ENCODE data around the gene CTPS1. TPM values are rescaled to one million over a fixed set of nuclear protein-coding genes. Genes with fewer than 3 reads are reported as not detected.

Gene CTPS1
- total and polyA plus RNA-seq, 4 donors = 26.7 to 60.6 (median 45.0) TPM

DNA sequence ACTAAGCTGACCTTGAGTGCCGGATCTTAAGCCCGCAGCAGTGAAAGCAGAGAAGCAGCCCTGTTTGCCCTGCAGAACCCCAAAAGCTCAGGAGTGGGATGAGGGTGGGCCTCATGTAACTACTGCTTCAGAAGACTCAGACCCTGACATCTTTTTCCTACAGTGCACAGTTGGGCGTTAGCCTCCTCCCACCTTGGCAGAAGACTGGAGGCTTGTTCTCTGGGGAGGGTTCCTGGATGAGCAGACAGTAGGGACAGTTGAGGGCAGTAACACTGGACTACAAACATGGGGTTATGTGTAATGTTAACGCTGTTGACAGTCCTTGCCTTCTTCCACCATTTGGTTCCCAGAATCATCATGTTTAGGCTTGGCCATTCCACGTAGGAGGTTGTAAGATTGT is 9.6 kb downstream of the CTPS1 start:
- intact Hi-C loops (cut with DNase I) = loop anchor here in 1 of 2 donors (5.0 kb wide), 1 partner anchor 113 kb away; no protein-coding TSS in a partner anchor
- peaks cover 4 to 7% of the 10 kb centered on the region in 2 donors for H3K4me1 ChIP-seq (ENCODE audit: control insufficient read depth in 1 of 2, insufficient read depth in 2 of 2, low read length in 2 of 2)
- peaks cover 13 to 21% of the 10 kb centered on the region in 2 donors for H3K36me3 ChIP-seq (ENCODE audit: control insufficient read depth in 1 of 2, insufficient read depth in 2 of 2, low read length in 1 of 2)
- DNase-seq (no peak), ATAC-seq (ENCODE audit: low FRiP score) (no peak)
- H3K27ac ChIP-seq (ENCODE audit: low read depth in 1 of 2, low read length in 2 of 2) = peak overlapping the region in 1 of 2 donors; percentile 25
- H3K9me3 ChIP-seq (ENCODE audit: control insufficient read depth, low read length) = no peaks in the 10 kb centered on the region
- H3K27me3 ChIP-seq (ENCODE audit: control insufficient read depth in 1 of 2, insufficient read depth in 2 of 2, low read length in 1 of 2) = no peaks in the 10 kb centered on the region
- no peak overlapping the region for H3K4me3 ChIP-seq (ENCODE audit: low read length in 2 of 2)
- WGBS, 2 donors = 94 to 98% methylated on average over 5 of the region's 5 CpGs

DNA sequence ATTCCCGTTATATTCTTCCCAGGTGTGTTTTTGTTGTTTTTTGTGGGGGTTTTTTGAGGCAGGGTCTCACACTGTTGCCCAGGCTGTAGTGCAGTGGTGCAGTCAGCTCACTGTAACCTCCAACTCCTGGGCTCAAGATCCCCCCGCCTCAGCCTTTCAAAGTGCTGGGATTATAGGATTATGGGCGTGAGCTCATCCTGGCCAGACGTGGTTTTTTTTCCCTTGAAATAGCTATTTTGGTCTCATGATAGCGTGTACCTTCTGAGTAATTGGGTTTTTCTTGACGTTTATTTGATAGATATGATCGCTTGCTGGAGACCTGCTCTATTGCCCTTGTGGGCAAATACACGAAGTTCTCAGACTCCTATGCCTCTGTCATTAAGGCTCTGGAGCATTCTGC is 17.6 kb downstream of the CTPS1 start:
- no peaks in the 10 kb centered on the region for H3K27me3 ChIP-seq (ENCODE audit: control insufficient read depth in 1 of 2, insufficient read depth in 2 of 2, low read length in 1 of 2)
- WGBS, 2 donors = 79 to 80% methylated on average over 8 of the region's 8 CpGs
- intact Hi-C loops (cut with DNase I) = no loop called here
- H3K27ac ChIP-seq (ENCODE audit: low read depth in 1 of 2, low read length in 2 of 2) = no peak overlapping the region
- no peak for DNase-seq
- ATAC-seq (ENCODE audit: low FRiP score) = no peak
- peaks cover 12 to 27% of the 10 kb centered on the region in 2 donors for H3K36me3 ChIP-seq (ENCODE audit: control insufficient read depth in 1 of 2, insufficient read depth in 2 of 2, low read length in 1 of 2)
- no peaks in the 10 kb centered on the region for H3K9me3 ChIP-seq (ENCODE audit: control insufficient read depth, low read length)
- no peak overlapping the region for H3K4me3 ChIP-seq (ENCODE audit: low read length in 2 of 2)
- no peaks in the 10 kb centered on the region for H3K4me1 ChIP-seq (ENCODE audit: control insufficient read depth in 1 of 2, insufficient read depth in 2 of 2, low read length in 2 of 2)

DNA sequence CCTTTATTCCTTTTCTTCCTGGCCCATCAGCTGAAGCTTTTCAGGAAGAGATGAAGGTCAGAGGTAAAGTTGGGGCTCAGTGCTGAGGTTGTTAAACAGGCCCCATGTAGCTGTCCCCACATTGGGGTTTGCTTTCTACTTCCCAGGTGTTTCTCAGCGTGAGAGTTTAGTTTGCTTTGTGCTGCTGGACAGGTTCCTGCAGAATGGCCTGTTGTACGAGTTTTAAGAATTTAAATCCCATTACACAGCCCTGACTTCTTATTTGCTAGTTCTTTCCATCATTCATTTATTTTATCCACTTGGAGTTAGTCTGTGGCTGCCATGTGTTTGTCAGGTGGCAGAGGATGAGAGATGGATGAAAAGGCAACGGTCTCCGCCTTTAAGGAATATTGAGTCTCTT is 19.2 kb downstream of the CTPS1 start:
- DNase-seq (no peak), ATAC-seq (ENCODE audit: low FRiP score) (no peak)
- Histone ChIP-seq H3K27me3 (ENCODE audit: control insufficient read depth in 1 of 2, insufficient read depth in 2 of 2, low read length in 1 of 2) (no peaks in the 10 kb centered on the region), H3K4me1 (ENCODE audit: control insufficient read depth in 1 of 2, insufficient read depth in 2 of 2, low read length in 2 of 2) (no peaks in the 10 kb centered on the region), H3K9me3 (ENCODE audit: control insufficient read depth, low read length) (no peaks in the 10 kb centered on the region), H3K36me3 (ENCODE audit: control insufficient read depth in 1 of 2, insufficient read depth in 2 of 2, low read length in 1 of 2) (peaks cover 12 to 31% of the 10 kb centered on the region in 2 donors), H3K4me3 (ENCODE audit: low read length in 2 of 2) (no peak overlapping the region), H3K27ac (ENCODE audit: low read depth in 1 of 2, low read length in 2 of 2) (peak overlapping the region in 1 of 2 donors; percentile 7)
- intact Hi-C loops (cut with DNase I) = no loop called here
- WGBS, 2 donors = 90 to 91% methylated on average over 4 of the region's 4 CpGs

GRCh38 chr1:41003127-41003639 is 23.7 kb downstream of the CTPS1 start:
- H3K4me1 ChIP-seq (ENCODE audit: control insufficient read depth in 1 of 2, insufficient read depth in 2 of 2, low read length in 2 of 2) = no peaks in the 10 kb centered on the region
- H3K27ac ChIP-seq (ENCODE audit: low read depth in 1 of 2, low read length in 2 of 2) = peak overlapping the region in 1 of 2 donors; percentile 7
- ATAC-seq (ENCODE audit: low FRiP score) = no peak
- H3K36me3 ChIP-seq (ENCODE audit: control insufficient read depth in 1 of 2, insufficient read depth in 2 of 2, low read length in 1 of 2) = peaks cover 3 to 28% of the 10 kb centered on the region in 2 donors
- intact Hi-C loops (cut with DNase I) = no loop called here
- no peak overlapping the region for H3K4me3 ChIP-seq (ENCODE audit: low read length in 2 of 2)
- 84 to 88% methylated on average over 9 of the region's 9 CpGs for WGBS, 2 donors
- no peaks in the 10 kb centered on the region for H3K27me3 ChIP-seq (ENCODE audit: control insufficient read depth in 1 of 2, insufficient read depth in 2 of 2, low read length in 1 of 2)
- no peak for DNase-seq
- no peaks in the 10 kb centered on the region for H3K9me3 ChIP-seq (ENCODE audit: control insufficient read depth, low read length)

DNA sequence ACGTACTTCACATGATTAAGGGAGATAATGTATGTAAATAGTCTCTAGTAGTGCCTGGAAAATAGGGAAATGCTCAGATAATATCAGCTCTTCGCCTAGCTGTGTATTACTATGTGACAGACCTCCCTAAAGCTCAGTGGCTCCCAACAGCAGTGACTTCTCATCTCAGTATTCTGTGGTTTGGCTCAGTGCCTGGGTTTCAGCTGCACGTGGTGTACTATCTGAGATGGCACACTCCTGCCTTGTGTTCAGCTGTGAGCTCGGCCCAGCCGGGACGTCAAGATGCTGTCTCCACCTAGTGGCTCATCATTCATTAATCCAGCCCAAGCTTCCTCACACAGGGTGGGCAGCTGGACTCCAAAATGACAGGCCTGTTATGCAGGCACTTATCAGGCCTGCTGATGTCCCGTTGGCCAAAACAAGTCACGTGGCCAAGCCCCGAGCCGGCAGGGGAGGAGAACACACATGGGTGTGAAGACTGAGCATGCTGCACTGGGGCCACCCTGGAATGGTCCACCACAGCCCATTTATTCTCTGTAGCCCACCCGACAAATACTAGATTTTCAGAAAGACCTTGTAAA is 24.2 kb downstream of the CTPS1 start:
- H3K4me1 ChIP-seq (ENCODE audit: control insufficient read depth in 1 of 2, insufficient read depth in 2 of 2, low read length in 2 of 2) = no peaks in the 10 kb centered on the region
- intact Hi-C loops (cut with DNase I) = no loop called here
- H3K36me3 ChIP-seq (ENCODE audit: control insufficient read depth in 1 of 2, insufficient read depth in 2 of 2, low read length in 1 of 2) = peaks cover 0 to 27% of the 10 kb centered on the region in 2 donors
- H3K27ac ChIP-seq (ENCODE audit: low read depth in 1 of 2, low read length in 2 of 2) = no peak overlapping the region
- H3K4me3 ChIP-seq (ENCODE audit: low read length in 2 of 2) = no peak overlapping the region
- ATAC-seq (ENCODE audit: low FRiP score) (peak; percentile 93), DNase-seq (peak; percentile 93 to 95)
- no peaks in the 10 kb centered on the region for H3K27me3 ChIP-seq (ENCODE audit: control insufficient read depth in 1 of 2, insufficient read depth in 2 of 2, low read length in 1 of 2)
- no peaks in the 10 kb centered on the region for H3K9me3 ChIP-seq (ENCODE audit: control insufficient read depth, low read length)
- WGBS, 2 donors = 22 to 26% methylated on average over 11 of the region's 11 CpGs

GRCh38 chr1:41005876-41006275 is 26.4 kb downstream of the CTPS1 start:
- H3K27me3 ChIP-seq (ENCODE audit: control insufficient read depth in 1 of 2, insufficient read depth in 2 of 2, low read length in 1 of 2) = no peaks in the 10 kb centered on the region
- H3K36me3 ChIP-seq (ENCODE audit: control insufficient read depth in 1 of 2, insufficient read depth in 2 of 2, low read length in 1 of 2) = peaks cover 0 to 26% of the 10 kb centered on the region in 2 donors
- 63 to 64% methylated on average over 5 of the region's 5 CpGs for WGBS, 2 donors
- no peak overlapping the region for H3K27ac ChIP-seq (ENCODE audit: low read depth in 1 of 2, low read length in 2 of 2)
- H3K9me3 ChIP-seq (ENCODE audit: control insufficient read depth, low read length) = no peaks in the 10 kb centered on the region
- H3K4me3 ChIP-seq (ENCODE audit: low read length in 2 of 2) = no peak overlapping the region
- H3K4me1 ChIP-seq (ENCODE audit: control insufficient read depth in 1 of 2, insufficient read depth in 2 of 2, low read length in 2 of 2) = no peaks in the 10 kb centered on the region
- ATAC-seq (ENCODE audit: low FRiP score) = no peak
- intact Hi-C loops (cut with DNase I) = no loop called here
- no peak for DNase-seq

DNA sequence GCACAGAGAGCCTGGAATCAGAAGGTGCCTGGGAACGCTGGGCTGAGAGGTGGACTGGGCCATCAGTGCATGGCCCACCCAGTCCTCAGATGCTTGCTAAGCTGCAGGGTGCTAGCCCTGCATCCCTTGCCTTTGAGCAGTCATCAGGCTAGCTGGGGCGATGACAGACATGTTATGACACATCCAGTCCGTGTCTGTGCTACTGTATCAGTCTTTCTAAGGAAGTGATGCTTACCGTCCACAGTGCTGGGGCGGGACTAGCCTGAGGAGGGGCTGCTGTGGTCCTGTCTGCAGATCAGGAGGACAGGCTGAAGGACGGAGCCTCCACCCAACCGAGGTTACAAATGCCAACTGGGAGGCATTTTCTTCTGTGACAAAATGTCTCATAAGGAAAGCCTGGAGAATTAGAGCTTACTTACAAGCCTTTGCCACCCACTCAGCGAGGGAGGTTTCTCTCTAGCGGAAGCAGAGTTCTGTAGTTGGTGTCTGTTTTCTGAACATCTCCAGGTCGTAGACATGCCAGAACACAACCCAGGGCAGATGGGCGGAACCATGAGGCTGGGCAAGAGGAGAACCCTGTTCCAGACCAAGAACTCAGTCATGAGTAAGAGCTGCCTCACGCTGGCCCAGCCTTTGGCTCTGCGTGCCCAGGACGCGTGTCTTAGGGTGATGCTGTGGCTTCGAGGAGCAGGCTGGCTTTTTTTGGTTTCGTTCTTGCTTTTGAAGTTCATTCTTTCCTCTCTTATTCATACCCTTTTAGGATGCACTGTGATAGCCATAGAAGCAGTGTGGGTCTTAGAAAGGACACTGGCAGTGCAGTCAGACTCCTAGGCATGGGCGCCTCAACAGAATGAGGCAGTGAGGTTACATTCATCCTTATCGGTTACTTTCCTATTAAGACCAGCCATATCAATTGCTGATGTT is 27.7 kb downstream of the CTPS1 start:
- DNase-seq = no peak
- Histone ChIP-seq H3K9me3 (ENCODE audit: control insufficient read depth, low read length) (no peaks in the 10 kb centered on the region), H3K27ac (ENCODE audit: low read depth in 1 of 2, low read length in 2 of 2) (no peak overlapping the region), H3K4me1 (ENCODE audit: control insufficient read depth in 1 of 2, insufficient read depth in 2 of 2, low read length in 2 of 2) (no peaks in the 10 kb centered on the region), H3K4me3 (ENCODE audit: low read length in 2 of 2) (no peak overlapping the region), H3K27me3 (ENCODE audit: control insufficient read depth in 1 of 2, insufficient read depth in 2 of 2, low read length in 1 of 2) (no peaks in the 10 kb centered on the region), H3K36me3 (ENCODE audit: control insufficient read depth in 1 of 2, insufficient read depth in 2 of 2, low read length in 1 of 2) (peaks cover 3 to 23% of the 10 kb centered on the region in 2 donors)
- intact Hi-C loops (cut with DNase I) = no loop called here
- ATAC-seq (ENCODE audit: low FRiP score) = no peak
- WGBS, 2 donors = 88% methylated on average over 19 of the region's 19 CpGs

DNA sequence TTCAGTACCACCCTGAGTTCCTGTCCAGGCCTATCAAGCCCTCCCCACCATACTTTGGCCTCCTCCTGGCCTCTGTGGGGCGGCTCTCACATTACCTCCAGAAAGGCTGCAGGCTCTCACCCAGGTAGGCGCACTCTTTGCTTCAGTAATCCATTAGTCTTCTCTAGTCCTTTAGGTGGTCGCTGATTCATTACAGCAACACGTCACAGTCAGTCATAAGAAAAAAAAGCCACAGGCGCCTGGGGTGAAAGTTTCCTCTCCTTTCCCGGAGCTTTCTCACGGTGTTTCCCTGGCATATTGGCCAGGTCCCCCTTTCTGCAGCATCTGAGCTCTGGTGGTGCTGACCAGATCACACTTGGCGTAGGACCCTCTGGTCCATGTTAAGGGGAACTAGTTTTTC is 30.0 kb downstream of the CTPS1 start:
- no peak overlapping the region for H3K4me3 ChIP-seq (ENCODE audit: low read length in 2 of 2)
- H3K9me3 ChIP-seq (ENCODE audit: control insufficient read depth, low read length) = no peaks in the 10 kb centered on the region
- peaks cover 3 to 20% of the 10 kb centered on the region in 2 donors for H3K36me3 ChIP-seq (ENCODE audit: control insufficient read depth in 1 of 2, insufficient read depth in 2 of 2, low read length in 1 of 2)
- intact Hi-C loops (cut with DNase I) = no loop called here
- ATAC-seq (ENCODE audit: low FRiP score) (no peak), DNase-seq (no peak)
- 87 to 88% methylated on average over 8 of the region's 8 CpGs for WGBS, 2 donors
- no peaks in the 10 kb centered on the region for H3K4me1 ChIP-seq (ENCODE audit: control insufficient read depth in 1 of 2, insufficient read depth in 2 of 2, low read length in 2 of 2)
- no peak overlapping the region for H3K27ac ChIP-seq (ENCODE audit: low read depth in 1 of 2, low read length in 2 of 2)
- H3K27me3 ChIP-seq (ENCODE audit: control insufficient read depth in 1 of 2, insufficient read depth in 2 of 2, low read length in 1 of 2) = no peaks in the 10 kb centered on the region

Measured in aorta (tissue), 5 donors.